ENCODE measurements around the gene OBSCN.
A peak's percentile ranks its signal among the peaks of the same experiment; 100 is the strongest.

OBSCN gene

DNA sequence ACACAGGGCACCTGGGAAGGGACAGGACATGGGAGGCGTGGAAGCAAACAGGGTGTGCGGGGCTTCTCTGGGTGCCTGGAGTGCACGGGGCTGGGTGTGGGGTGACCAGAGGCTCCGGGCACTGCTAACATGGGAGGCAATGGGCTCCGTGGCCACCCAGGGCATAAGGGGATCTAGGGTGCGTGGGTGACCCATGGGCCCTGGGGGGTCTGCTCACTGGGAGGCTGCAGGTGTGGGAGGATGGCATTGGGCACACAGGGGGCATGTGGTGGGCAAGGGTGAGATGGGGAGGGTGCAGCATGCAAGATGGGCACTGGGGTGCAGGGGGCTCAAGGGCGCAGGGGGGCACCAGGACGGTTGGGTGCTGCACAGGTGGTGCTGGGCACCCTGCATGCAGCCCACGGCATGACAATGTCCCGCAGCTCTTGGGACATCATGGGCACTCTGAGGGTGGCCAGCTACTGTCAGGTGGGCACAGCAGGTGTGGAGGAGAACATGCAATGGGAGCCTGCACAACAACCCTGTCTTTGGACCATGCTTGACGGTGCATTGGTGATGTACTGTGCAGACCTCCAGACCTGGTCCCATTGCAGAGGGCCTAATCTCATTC lies 183.7 kb downstream of the OBSCN start:
- TF ChIP-seq, protein P1, sequence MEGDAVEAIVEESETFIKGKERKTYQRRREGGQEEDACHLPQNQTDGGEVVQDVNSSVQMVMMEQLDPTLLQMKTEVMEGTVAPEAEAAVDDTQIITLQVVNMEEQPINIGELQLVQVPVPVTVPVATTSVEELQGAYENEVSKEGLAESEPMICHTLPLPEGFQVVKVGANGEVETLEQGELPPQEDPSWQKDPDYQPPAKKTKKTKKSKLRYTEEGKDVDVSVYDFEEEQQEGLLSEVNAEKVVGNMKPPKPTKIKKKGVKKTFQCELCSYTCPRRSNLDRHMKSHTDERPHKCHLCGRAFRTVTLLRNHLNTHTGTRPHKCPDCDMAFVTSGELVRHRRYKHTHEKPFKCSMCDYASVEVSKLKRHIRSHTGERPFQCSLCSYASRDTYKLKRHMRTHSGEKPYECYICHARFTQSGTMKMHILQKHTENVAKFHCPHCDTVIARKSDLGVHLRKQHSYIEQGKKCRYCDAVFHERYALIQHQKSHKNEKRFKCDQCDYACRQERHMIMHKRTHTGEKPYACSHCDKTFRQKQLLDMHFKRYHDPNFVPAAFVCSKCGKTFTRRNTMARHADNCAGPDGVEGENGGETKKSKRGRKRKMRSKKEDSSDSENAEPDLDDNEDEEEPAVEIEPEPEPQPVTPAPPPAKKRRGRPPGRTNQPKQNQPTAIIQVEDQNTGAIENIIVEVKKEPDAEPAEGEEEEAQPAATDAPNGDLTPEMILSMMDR (conservative IDR thresholded peaks at IDR 0.05; ENCODE audit: low read depth, low read length): no peak
- DNase-seq (ENCODE audit: low read depth): no peak
- H3K4me3 ChIP-seq (ENCODE audit: low read length): no peak overlapping the region

DNA sequence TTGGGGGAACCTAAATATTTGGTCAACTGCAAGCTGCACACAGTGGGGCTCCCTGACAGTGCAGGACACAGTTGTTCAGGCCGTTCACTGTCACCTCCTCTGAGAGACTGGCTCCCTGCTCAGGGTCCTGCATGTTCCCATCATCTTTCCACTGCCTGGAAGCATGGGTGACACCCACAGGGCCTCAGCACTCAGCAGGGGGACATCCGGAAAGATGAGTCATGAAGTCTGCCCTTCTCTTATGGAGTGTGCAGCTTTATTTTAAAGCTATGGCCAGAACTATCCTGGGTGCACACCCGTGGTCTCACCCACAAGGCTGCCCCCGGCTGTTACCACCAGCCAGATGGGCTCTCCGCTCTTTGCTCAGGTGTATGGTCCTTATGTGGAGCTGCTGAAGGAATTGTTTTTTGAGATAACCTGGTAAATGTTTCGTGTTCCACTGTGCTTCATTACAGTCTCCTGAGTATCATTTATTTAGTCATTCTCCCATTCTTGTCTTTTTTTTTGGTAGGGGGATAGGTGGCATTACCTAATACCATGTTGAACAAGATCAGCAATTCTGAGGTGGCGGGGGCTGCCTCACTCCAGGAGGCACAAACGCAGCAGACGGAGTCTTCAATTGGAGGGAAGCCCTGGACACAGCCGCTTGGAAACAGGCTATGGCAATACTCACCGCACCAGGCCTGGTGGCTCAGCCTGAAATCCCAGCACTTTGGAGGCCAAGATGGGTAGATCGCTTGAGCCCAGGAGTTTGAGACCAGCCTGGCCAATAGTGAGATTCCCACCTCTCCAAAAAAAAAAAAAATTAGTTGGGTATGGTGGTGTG lies 184.5 kb downstream of the OBSCN start:
- TF ChIP-seq, protein P1 (conservative IDR thresholded peaks at IDR 0.05; ENCODE audit: low read depth, low read length): no peak
- no peak for DNase-seq (ENCODE audit: low read depth)
- H3K4me3 ChIP-seq (ENCODE audit: low read length): no peak overlapping the region

DNA sequence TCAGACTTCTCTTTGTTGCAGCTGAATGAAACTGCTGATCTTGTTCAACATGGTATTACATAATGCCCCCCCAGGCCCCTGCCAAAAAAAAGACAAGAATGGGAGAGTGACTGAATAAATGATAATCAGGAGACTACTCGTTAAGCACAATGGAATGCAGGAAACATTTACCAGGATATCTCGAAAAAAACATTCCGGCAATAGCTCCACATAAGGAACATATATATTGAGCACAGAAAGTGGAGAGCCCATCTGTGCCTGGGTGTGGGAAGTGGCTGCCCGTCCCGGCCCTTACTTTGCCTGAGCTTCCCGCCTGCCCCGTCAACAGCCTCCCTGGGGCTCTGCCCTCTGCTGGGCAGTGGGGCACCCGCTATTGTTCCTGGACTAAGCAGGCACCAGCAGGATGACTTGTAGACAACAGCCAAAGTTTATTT lies 185.4 kb downstream of the OBSCN start:
- TF ChIP-seq, protein P1 (conservative IDR thresholded peaks at IDR 0.05; ENCODE audit: low read depth, low read length): peak; percentile 84
- H3K4me3 ChIP-seq (ENCODE audit: low read length): no peak overlapping the region
- no peak for DNase-seq (ENCODE audit: low read depth)

DNA sequence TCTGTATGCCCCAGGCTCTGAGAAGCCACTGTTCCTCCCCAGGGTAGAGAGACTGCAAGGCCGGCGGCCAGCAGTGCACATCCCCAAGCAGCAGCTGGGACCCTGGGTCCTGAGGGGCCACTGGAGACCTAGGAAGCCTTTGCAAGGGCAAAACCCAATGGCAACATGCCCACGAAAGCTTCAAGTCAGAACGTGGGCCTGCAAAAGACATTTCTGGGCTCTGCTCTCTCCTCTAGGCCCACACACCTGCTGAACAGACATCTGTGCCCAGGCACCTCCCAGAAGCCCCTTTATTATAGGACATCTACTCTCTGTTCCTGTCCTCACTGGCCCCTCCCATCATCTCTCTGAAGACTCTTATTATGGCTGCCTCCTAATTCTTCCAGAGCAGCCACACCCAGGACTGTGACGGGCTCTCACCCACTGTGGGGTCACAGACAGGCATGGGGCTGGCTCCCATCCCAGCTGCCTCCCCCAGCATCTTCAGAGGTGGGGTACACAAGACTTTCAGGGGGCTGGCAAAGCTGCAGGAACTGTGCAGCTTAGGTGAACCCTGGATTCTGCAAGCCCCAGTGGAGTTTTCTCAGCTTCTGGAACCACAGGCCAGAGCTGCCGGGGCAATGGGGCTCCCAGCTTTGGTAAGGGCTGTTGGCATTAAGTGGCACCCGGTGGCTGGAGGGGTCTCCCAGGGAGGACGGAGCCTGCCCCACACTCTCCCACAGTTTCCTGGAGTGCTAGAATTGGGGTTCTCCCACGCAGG lies 186.1 kb downstream of the OBSCN start:
- no peak overlapping the region for H3K4me3 ChIP-seq (ENCODE audit: low read length)
- TF ChIP-seq, protein P1 (conservative IDR thresholded peaks at IDR 0.05; ENCODE audit: low read depth, low read length): no peak
- DNase-seq (ENCODE audit: low read depth): no peak

DNA sequence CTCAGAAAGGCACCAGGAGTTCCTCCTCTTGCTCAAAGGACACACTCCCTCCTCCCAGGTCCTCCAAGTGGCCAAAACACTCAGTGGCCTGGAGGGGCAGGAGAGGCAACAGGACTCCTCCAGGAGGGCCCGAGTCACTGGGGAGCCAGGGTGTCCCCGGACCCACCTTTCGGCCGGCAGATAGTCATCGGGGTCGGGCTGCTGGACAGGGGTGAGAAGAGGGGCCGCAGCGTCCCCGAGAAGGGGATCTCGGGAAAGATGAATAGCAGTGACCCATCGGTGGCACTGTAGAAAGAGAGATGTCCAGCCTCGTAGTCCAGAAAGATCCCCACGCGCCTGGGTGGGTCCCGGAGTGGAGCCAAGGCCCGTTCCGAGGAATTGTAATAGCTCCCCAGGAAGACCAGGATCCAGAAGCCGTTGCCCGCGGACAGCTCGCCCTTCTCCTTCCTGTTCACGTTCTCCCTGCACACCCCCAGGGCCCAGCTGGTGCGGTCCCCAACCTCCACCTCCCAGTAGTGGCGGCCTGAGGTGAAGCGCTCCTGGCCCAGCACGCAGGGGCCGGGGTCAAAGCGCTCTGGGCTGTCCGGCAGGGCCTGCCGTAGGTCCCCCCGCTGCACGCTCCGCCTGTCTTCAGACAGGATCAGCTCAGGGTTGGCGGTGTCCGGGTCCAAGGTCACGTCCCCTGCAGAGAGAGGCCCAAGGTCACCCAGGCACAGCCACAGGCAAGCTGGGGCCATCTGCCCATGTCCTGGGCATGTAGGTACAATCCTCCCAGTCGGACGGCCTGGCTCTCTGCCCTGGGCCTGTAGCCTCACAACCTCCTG lies 186.9 kb downstream of the OBSCN start:
- no peak for DNase-seq (ENCODE audit: low read depth)
- no peak overlapping the region for H3K4me3 ChIP-seq (ENCODE audit: low read length)
- TF ChIP-seq, protein P1 (conservative IDR thresholded peaks at IDR 0.05; ENCODE audit: low read depth, low read length): no peak

DNA sequence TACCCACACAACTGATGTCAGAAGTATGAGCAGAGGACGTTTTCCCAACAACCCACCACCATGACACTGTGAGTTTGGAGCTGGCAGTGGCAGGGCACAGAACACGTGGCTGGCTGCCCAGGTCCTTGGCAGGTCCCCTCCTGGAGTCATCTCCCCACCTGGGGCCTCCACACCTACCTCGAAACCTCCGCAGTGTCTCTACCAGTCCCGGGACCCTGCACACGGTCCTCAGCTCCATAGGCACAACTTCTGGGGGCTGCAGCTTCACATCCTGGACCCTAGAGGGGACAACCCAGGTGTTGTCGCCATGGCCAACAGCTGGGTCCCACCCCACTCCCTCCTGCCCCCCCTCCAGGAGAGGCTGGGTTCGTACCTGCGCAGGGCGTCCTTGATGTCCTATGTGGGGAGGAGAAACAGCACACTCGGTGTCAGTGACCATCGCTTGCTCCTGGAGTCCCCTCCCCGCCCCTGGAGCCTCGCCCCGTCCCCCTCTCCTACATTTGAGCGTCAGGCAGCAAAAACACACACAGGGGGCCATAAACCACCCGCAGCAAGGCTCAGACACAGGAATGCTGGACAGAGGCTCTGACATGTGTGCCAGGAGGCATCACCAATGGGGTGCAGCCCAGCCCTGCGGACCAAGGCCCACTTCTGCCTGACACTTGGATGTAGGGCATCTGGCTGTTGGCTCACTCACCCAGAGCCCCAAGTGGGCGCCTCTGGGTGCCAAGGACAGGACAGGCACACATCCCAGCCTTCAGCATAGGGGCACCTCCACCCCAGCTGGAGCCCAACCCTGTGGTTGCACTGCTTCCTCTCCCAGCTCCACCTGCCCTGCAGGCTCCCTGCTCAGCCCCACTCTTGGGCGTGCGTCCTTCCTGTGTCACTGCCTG lies 189.2 kb downstream of the OBSCN start:
- TF ChIP-seq, protein P1 (conservative IDR thresholded peaks at IDR 0.05; ENCODE audit: low read depth, low read length): no peak
- no peak overlapping the region for H3K4me3 ChIP-seq (ENCODE audit: low read length)
- DNase-seq (ENCODE audit: low read depth): no peak

Measured in retinal pigment epithelial cell (primary cell).